OCI-LY7 (cell line): ENCODE results near the gene PDZD2. TPM values are rescaled to one million over a fixed set of nuclear protein-coding genes. Genes with fewer than 3 reads are reported as not detected.

ENCODE experiments used
- BruUV-seq: library from RNA; stranded (reverse); fragments of 400-500 nt; replicated peaks from 2 replicates; lab custom pipeline; 2021; lab: Mats Ljungman, UMichigan
- CTCF ChIA-PET: fragments of 300-600 bp; sonication (Branson Sonifier 250); formaldehyde crosslinking; loops from one replicate; lab custom pipeline; 2022; ENCODE audit warnings: antibody characterized with exemption; ENCODE audit not compliant: unreplicated experiment; lab: Charles Lee
- POLR2A ChIA-PET: fragments of 300-600 bp; sonication (Branson Sonifier 250); formaldehyde crosslinking; loops from one replicate; lab custom pipeline; 2022; ENCODE audit warnings: antibody characterized with exemption; lab: Charles Lee
- DNase-seq: peaks from one replicate; pipeline ENCODE4 v3.0.0-alpha.2; 2015; ENCODE audit warnings: low spot score
- H2AFZ ChIP-seq: fragments of 200-600 bp; sonication (generic), shearing (Covaris generic); 2 replicates; pipeline ENCODE4 v1.6.1; 2014; ENCODE audit warnings: mild to moderate bottlenecking, antibody characterized with exemption, low read length, moderate library complexity
- H3K27ac ChIP-seq: fragments of 200-600 bp; sonication (generic); 2 replicates; pipeline ENCODE4 v1.5.1; 2014; ENCODE audit warnings: mixed run types, low read depth, mild to moderate bottlenecking, moderate library complexity, low read length, inconsistent platforms; ENCODE audit not compliant: poor library complexity, severe bottlenecking
- H3K36me3 ChIP-seq: fragments of 200-600 bp; sonication (generic); 2 replicates; pipeline ENCODE4 v1.6.1; 2014; ENCODE audit warnings: mild to moderate bottlenecking, antibody characterized with exemption, low read length, moderate library complexity, mixed read lengths; ENCODE audit not compliant: insufficient read depth
- H3K4me1 ChIP-seq: fragments of 200-600 bp; sonication (generic); 2 replicates; pipeline ENCODE4 v1.5.1; 2014; ENCODE audit warnings: mild to moderate bottlenecking, low read length; ENCODE audit not compliant: insufficient read depth, poor library complexity, severe bottlenecking
- H3K4me2 ChIP-seq: fragments of 200-600 bp; sonication (generic); 2 replicates; pipeline ENCODE4 v1.6.1; 2014; ENCODE audit warnings: mild to moderate bottlenecking, low read length
- H3K4me3 ChIP-seq: fragments of 200-600 bp; sonication (generic); 2 replicates; pipeline ENCODE4 v1.5.1; 2014; ENCODE audit warnings: mild to moderate bottlenecking, low read depth, low read length; ENCODE audit not compliant: poor library complexity, severe bottlenecking
- H3K79me2 ChIP-seq: fragments of 200-600 bp; sonication (generic); 2 replicates; pipeline ENCODE4 v1.6.1; 2016; ENCODE audit warnings: low read depth, mild to moderate bottlenecking, low read length, moderate library complexity, mixed read lengths; ENCODE audit not compliant: insufficient read depth
- H3K9me2 ChIP-seq: fragments of 200-600 bp; sonication (generic); 2 replicates; pipeline ENCODE4 v1.6.1; 2016; ENCODE audit warnings: mild to moderate bottlenecking, low read length, mixed read lengths; ENCODE audit not compliant: insufficient read depth
- H3K9me3 ChIP-seq: fragments of 200-600 bp; sonication (generic); 2 replicates; pipeline ENCODE4 v1.6.1; 2014; ENCODE audit warnings: mild to moderate bottlenecking, mixed run types, low read length, mixed read lengths
- H4K20me1 ChIP-seq: fragments of 200-600 bp; sonication (generic); 2 replicates; pipeline ENCODE4 v1.6.1; 2014; ENCODE audit warnings: mild to moderate bottlenecking, antibody characterized with exemption, low read length, moderate library complexity, mixed read lengths; ENCODE audit not compliant: insufficient read depth
- EZH2phosphoT487 ChIP-seq: fragments of 200-600 bp; sonication (generic); IDR thresholded peaks from 2 replicates; pipeline ENCODE4 v1.6.1; 2018; ENCODE audit warnings: low read depth, borderline replicate concordance, mild to moderate bottlenecking, mixed run types, antibody characterized with exemption, low read length, moderate library complexity, mixed read lengths
- intact Hi-C: fragments of 100-400 bp; cut with micrococcal nuclease; formaldehyde crosslinking; loops from one replicate; pipeline ENCODE4 v1.10.0; 2022; ENCODE audit not compliant: unreplicated experiment
- total RNA-seq, 2 experiments: library from RNA; depleted of rRNA in 1 of 2; stranded (reverse); fragments of >200 nt in 1 of 2; shearing (Covaris generic) in 1 of 2; gene quantifications; 2 replicates each; pipeline ENCODE4 v1.2.3, GENCODE V29; 2014 to 2022
- TF ChIP-seq, protein P1 (sequence below): fragments of 200-600 bp; sonication (generic); conservative IDR thresholded peaks from 2 replicates; pipeline ENCODE4 v1.5.1; 2014; ENCODE audit warnings: mild to moderate bottlenecking, antibody characterized with exemption, low read length, moderate library complexity, mixed read lengths

The PDZD2 gene
- total RNA-seq, 2 experiments from 2014 or later: 8.6 to 10.6 TPM

DNA sequence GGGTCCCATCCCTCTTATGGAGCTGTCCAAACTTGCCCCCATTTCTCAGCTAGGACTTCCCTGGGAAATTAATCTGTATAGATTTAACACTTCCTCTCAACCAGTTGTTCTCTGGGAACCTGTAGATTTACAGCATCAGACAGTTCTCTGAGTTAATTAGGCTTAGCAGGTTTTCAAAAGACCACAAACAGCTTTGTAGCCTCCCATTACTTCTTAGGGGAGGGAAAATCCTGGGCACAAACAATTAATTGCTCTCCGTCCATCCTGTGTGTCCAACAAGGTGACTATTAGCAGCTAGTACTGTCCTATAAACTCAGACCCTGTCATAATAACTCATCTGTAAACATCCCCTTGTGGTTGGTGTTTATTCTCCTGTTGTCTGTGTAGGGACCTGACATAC, 337.2 kb downstream of the PDZD2 start:
- no TSS peak for BruUV-seq
- intact Hi-C loops: no loop called here
- Histone ChIP-seq H3K4me2 (no peak overlapping the region), H3K36me3 (no peaks in the 10 kb centered on the region), H2AFZ (no peak overlapping the region), H3K79me2 (no peaks in the 10 kb centered on the region), H3K9me3 (0 out of 2 replicates have a peak, but pooled peaks cover 4% of the 10 kb centered on the region), H3K27ac (no peak overlapping the region), H4K20me1 (no peaks in the 10 kb centered on the region), H3K4me1 (peaks cover 38% of the 10 kb centered on the region), H3K4me3 (no peak overlapping the region), H3K9me2 (no peaks in the 10 kb centered on the region)
- ChIA-PET POLR2A (interaction anchor here (0.6 kb wide), 2 partner anchors 87 to 749 kb away, joined by 3 read pairs; no protein-coding TSS in a partner anchor), CTCF (no interaction called here)
- no peak for DNase-seq
- TF ChIP-seq, protein P1, sequence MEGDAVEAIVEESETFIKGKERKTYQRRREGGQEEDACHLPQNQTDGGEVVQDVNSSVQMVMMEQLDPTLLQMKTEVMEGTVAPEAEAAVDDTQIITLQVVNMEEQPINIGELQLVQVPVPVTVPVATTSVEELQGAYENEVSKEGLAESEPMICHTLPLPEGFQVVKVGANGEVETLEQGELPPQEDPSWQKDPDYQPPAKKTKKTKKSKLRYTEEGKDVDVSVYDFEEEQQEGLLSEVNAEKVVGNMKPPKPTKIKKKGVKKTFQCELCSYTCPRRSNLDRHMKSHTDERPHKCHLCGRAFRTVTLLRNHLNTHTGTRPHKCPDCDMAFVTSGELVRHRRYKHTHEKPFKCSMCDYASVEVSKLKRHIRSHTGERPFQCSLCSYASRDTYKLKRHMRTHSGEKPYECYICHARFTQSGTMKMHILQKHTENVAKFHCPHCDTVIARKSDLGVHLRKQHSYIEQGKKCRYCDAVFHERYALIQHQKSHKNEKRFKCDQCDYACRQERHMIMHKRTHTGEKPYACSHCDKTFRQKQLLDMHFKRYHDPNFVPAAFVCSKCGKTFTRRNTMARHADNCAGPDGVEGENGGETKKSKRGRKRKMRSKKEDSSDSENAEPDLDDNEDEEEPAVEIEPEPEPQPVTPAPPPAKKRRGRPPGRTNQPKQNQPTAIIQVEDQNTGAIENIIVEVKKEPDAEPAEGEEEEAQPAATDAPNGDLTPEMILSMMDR: no peak
- no peak for TF ChIP-seq EZH2phosphoT487

DNA sequence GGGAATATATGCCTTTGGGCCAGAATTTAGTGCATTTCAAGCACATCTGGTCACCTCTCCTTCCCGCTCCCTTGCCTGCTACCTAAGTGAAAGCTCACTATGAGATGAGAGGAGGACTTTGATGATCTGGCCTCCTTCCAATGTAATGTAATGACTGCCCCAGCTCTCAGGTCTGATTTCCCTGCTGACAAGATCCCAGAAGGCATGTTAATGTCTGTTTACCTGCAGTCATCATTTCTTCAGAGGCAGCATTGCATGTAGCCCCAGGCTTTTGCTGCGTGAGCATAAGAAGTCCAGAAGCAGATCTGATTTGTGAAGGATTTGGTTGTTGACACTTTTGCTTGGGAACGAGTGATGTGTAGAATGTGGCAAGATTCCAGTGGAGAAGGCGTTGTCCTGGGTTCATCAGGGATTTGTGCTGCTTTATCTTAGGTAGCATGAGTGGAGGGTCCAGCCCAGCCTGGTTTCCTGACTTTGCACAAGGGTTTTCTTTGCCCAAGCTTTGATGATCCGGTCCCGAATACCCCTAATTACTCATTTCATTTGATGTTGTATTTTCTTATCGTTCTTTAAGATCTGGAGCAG, 342.5 kb downstream of the PDZD2 start:
- ChIA-PET POLR2A (no interaction called here), CTCF (no interaction called here)
- intact Hi-C loops: no loop called here
- BruUV-seq: no TSS peak
- no peaks in the 10 kb centered on the region for H3K36me3 ChIP-seq
- H3K4me1 ChIP-seq: peaks cover 38% of the 10 kb centered on the region
- no peak overlapping the region for H3K4me2 ChIP-seq
- no peak for DNase-seq
- H4K20me1 ChIP-seq: no peaks in the 10 kb centered on the region
- TF ChIP-seq, protein P1: no peak
- no peak for TF ChIP-seq EZH2phosphoT487
- H3K79me2 ChIP-seq: no peaks in the 10 kb centered on the region
- no peaks in the 10 kb centered on the region for H3K9me2 ChIP-seq
- H3K4me3 ChIP-seq: no peak overlapping the region
- H3K27ac ChIP-seq: no peak overlapping the region
- H3K9me3 ChIP-seq: 0 out of 2 replicates have a peak, but pooled peaks cover 4% of the 10 kb centered on the region
- H2AFZ ChIP-seq: no peak overlapping the region

DNA sequence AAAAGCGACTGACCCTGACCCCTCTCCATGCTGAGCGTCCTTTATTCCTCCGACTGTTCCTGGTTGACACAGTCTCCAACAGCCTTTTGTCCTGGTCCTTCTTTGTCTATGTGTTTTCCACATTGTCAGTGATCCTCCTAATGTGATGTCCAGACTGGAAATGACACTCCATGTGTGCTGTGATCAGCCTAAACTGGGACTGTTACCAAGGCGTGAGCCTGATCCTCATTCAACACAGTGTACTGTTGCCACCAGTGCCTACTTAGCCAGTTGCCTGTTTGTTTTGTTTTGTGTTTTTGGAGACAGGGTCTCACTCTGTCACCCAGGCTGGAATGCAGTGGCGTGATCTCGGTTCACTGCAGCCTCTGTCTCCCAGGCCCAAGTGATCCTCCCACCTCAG, 343.1 kb downstream of the PDZD2 start:
- no peaks in the 10 kb centered on the region for H3K36me3 ChIP-seq
- 0 out of 2 replicates have a peak, but pooled peaks cover 4% of the 10 kb centered on the region for H3K9me3 ChIP-seq
- intact Hi-C loops: no loop called here
- H2AFZ ChIP-seq: no peak overlapping the region
- H3K4me2 ChIP-seq: no peak overlapping the region
- TF ChIP-seq, protein P1: no peak
- no peak for TF ChIP-seq EZH2phosphoT487
- H3K27ac ChIP-seq: no peak overlapping the region
- no peak overlapping the region for H3K4me3 ChIP-seq
- no peak for DNase-seq
- H3K79me2 ChIP-seq: no peaks in the 10 kb centered on the region
- POLR2A ChIA-PET: no interaction called here
- H3K4me1 ChIP-seq: peaks cover 36% of the 10 kb centered on the region
- BruUV-seq: no TSS peak
- no peaks in the 10 kb centered on the region for H3K9me2 ChIP-seq
- no peaks in the 10 kb centered on the region for H4K20me1 ChIP-seq
- CTCF ChIA-PET: no interaction called here
